GM19372 (cell line): ENCODE data around the gene RPA4.
"Not testable (repeated sequence)": the region's sequence is repeated elsewhere in the genome, so short reads cannot be mapped to it uniquely, and the experiment has no call there.

Experiments used
- ATAC-seq: cut with Tn5 transposase; IDR thresholded peaks from one replicate; pipeline ENCODE4 v1.9.1; 2021; ENCODE audit warnings: mild to moderate bottlenecking, low read depth, moderate library complexity; ENCODE audit not compliant: unreplicated experiment

RPA4 gene, protein sequence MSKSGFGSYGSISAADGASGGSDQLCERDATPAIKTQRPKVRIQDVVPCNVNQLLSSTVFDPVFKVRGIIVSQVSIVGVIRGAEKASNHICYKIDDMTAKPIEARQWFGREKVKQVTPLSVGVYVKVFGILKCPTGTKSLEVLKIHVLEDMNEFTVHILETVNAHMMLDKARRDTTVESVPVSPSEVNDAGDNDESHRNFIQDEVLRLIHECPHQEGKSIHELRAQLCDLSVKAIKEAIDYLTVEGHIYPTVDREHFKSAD

DNA sequence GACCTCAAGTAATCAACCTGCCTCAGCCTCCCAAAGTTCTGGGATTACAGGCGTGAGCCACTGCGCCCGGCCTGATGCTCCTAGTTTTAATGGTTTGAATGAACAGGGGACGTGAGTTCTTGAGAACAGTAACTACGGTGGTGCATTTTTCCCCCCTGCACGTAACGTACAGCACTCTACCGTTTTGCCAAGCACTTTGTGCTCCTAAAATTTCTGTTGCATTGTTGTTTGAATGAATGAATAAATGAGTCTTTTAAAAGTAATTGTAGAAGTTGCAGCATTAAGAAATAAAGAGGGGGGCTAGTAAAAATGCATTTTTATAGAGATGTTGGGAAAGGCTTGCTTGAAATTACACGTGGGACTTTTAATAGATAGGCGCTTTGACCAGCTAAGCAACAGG, at the start of gene RPA4:
Gene RPA4, plus strand, starts transcription at position 301 of the 400 bp plus-strand sequence. CDS start 403 bp downstream, outside the sequence.
- no peak for ATAC-seq

DNA sequence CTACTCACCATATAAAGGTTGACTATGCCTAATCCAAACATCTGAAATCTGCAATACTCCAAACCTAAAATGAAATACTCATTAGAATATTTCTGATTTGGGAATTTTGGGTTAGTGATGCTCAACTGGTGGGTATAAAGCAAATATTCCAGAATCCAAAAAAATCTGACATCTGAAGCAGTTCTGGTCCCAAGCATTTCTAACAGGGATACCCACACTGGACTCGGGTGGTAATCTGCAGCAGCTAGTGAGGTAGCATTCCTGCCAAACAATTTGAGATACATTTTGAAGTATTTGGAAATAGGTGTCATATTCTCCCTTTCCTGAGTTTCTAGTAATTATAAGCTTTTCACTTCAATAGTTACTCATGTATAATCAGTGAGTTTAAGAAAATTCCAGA, 49.6 kb upstream of the RPA4 start:
- ATAC-seq, result no peak

DNA sequence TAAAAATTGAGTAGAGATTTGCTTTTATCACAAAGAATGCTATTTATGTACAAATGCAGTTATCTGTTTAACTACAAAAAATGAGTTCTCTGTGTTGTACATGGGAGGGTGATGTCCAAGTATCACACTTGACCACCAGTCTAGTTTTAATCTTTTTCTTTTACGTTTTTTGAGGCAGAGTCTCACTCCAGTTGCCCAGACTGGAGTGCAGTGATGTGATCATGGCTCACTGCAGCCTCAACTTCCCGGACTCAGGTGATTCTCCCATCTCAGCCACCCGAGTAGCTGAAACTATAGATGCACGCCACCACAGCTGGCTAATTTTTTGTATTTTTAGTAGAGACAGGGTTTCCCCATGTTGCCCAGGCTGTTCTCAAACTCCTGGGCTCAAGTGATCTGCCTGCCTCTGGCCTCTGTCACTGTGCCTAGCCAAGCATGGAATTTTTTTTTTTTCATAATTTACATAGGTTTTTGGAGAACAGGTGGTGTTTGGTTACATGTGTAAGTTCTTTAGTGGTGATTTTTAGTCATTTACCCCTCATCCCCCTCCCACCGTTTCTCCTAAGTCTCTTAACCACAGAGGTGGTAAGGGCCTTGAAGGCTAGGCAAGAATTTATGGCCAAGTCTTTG, 47.9 kb upstream of the RPA4 start:
- ATAC-seq, result peak; percentile 77

DNA sequence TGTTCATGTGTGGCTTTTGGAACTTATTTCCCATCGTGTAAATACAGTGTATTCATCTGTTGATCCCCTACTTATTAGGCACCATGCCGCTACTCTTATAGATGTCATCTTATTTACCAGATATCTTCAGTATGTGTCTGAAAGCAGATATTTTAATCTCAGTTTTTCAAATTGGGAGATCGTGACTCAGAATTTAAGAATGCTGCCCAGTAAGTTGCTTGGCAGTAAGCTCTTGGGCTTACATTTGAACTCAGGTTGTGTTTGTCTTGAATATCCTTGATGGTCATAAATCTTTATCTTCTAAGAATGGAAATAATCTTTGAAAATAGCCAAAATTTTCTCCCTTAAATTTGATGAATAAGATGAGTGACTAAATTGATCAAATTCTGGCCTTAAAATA, 45.9 kb upstream of the RPA4 start:
- ATAC-seq, result no peak

DNA sequence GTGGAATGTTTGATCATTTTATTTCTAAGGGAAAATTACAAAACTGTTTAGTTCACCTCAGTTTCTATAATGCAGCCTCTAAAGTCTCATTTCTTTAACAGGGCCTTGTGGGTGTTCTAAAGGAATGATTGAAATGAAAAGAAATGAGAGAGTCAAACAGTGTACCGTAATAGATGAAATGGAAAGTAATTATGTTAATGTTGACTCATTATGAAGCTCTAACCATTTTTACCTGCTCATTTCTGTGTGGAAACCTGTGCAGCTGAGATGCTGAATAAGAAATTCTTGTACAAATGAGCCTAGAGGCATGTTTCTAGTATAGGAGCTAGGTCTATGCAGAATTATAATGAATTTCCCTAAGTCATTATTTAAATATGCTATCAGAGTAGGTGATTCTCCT, 45.2 kb upstream of the RPA4 start:
- ATAC-seq, result no peak

DNA sequence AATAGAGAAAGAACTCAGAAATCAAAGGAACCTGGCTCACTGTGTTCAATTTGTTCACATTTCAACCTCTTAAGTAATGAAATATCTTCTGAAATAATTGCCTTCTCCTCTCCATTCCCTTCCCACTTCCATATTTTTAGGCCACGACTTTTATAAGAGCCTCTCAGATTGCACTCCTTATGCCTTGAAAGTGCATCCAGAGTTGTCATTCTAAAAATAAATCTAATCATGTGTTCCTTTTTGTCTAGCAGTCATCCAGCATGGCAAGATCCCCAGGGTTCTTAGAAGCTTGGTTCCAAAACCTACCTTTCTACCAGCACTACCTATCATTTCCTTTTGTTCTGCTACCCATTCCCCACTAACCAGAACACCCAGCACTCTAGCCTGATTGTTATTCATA, 42.4 kb upstream of the RPA4 start:
- no peak for ATAC-seq

DNA sequence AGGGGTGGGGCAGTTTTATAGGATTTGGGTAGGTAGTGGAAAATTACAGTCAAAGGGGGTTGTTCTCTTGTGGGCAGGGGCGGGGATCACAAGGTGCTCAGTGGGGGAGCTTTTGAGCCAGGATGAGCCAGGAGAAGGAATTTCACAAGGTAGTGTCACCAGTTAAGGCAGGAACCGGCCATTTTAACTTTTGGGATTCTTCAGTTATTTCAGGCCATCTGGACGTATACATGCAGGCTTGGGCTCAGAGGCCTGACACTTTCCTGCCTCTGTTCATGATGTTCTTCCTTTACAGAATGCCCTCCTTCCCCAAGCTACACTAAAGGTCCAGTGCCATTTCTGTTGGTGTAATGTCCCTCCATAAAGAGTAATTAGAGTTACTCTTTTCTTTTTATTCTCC, 41.8 kb upstream of the RPA4 start:
- ATAC-seq, result not testable (repeated sequence)

DNA sequence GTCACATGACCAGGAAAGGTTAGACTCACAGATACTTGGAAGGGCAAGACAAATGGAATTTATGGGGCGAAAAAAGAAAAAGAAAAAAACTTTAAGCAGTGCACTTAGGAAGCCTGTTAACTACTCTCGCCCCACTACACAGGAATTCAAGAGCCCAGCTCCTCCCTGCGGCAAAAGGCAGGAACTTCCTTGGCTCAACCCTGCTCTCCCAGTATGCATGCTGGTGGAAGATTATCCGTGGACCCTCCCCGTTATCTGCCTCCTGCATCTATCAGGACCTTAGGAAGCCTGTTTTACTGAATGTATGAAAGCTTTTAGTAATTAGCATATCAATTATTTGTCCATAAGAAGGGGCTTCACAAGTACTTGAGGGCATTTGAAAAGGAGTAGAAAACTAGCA, 40.1 kb upstream of the RPA4 start:
- ATAC-seq, result no peak

- no peak for ATAC-seq
These were observed 36.9 kb upstream of the RPA4 start for GRCh38 chrX:96846841-96847240.

GRCh38 chrX:96859422-96859821, 24.3 kb upstream of the RPA4 start:
- ATAC-seq, result not testable (repeated sequence)

- ATAC-seq, result no peak
These were observed 22.5 kb upstream of the RPA4 start for GRCh38 chrX:96861218-96861617.

DNA sequence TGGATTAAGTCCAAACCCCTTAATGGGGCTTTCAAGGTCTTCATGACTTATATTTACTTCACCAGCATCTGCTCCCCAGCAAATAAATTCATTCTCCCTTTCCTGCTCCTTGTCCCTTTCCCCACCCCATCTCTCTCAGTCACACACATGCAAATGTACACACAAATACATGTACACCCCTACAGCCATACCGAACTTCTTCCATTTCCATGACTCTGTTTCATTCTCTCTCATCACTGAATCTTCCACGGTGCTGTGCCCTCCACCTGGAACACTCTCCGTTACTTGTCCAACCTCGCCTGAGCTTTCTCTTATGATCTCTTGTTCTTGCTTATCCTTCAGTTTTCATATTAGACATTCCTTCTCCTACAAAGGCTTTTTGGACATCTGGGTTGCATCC, 22.0 kb upstream of the RPA4 start:
- no peak for ATAC-seq

DNA sequence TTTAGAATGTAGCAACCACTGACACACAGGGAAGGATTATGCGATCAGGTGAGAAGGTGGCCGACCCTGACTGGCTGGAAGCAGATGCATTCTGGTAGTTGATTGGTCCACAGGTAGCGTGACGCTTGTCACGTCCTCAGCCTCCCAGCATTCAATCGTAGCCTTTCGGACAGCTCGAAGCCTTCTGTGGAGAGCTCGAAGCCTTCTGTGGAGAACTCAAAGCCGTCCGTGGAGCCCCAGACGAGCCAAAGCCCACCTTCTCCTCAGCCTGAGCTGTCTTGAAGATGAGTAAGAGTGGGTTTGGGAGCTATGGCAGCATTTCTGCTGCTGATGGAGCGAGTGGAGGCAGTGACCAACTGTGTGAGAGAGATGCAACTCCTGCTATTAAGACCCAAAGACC, 319 bp downstream of the RPA4 start:
- no peak for ATAC-seq

GRCh38 chrX:96889726-96890125, 6.0 kb downstream of the RPA4 start:
- no peak for ATAC-seq

GRCh38 chrX:96906741-96907140, 23.0 kb downstream of the RPA4 start:
- no peak for ATAC-seq

DNA sequence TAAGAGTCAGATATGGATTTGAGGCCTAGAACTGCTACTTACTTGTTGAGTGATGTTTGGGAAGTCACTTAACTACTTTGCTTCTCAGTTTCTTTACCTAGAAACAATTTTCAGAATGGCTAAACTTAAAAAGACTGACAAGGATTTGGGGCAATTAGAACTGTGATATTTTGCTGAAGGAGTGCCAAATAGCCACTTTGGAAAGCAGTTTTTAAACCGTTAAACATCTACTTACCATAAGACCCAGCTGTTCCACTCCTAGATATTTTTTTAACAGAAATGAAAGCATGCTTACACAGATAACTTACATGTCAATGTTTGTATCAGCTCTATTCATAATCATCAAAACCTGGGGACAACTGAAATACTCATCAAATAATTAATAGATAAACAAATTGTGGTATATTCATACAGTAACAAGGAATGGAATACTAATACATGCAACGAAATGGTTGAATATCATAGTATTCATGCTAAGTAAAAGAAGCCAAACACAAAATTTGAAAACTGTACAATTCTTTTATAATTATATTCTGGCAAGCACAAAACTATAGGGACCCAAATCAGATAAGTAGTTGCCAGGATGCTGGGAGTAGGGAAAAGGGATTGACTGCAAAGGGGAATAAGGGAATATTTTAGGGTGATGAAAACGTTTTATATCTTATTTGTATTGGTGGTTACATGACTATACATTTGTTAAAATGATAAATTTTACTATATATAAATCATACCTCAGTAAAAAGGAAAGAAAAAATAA, 24.0 kb downstream of the RPA4 start:
- ATAC-seq, result no peak

- ATAC-seq, result no peak
These were observed 25.6 kb downstream of the RPA4 start for GRCh38 chrX:96909291-96909690.

GRCh38 chrX:96918864-96919263, 35.2 kb downstream of the RPA4 start:
- no peak for ATAC-seq

GRCh38 chrX:96919672-96920071, 36.0 kb downstream of the RPA4 start:
- no peak for ATAC-seq

- no peak for ATAC-seq
These were observed 40.9 kb downstream of the RPA4 start for GRCh38 chrX:96924581-96924980.

DNA sequence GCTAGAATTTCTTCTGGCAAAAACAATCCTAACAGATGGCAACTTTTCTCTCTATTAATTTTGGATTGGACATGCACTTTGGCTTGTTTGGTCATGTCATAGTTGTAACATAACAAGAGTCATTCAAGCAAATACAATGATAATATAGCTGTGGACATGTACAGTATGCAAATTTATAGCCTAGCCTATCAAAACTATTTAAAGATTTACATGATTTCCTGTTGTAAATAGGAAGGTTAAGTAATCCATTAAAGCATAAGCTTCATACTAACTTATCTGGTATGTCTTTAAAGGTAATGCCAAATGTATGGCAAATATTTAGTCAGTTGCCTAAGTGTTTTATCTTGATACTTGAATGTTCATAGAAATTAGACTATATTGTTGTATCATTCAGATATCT, 45.3 kb downstream of the RPA4 start:
- ATAC-seq, result no peak
